ENCODE results near the gene CARD10. TPM values are rescaled to one million over a fixed set of nuclear protein-coding genes. Genes with fewer than 3 reads are reported as not detected.
"Not testable (repeated sequence)": the region's sequence is repeated elsewhere in the genome, so short reads cannot be mapped to it uniquely, and the experiment has no call there.

The CARD10 gene
- polyA plus RNA-seq, 1 donor (not counting 4 experiments of a cell fraction or from before 2014, with no cell fraction given), result 32.2 TPM

GRCh38 chr22:37551981-37552380 lies 32.8 kb upstream of the CARD10 start:
- Histone ChIP-seq H3K79me2 (ENCODE audit: control insufficient read depth, insufficient read depth, low read length) (no peaks in the 10 kb centered on the region), H3K4me2 (ENCODE audit: control insufficient read depth, extremely low read depth, insufficient read depth, low read depth, low read length) (no peak overlapping the region), H3K9me1 (ENCODE audit: control insufficient read depth, extremely low read depth, insufficient read depth, low read length) (no peaks in the 10 kb centered on the region), H3K9me3 (ENCODE audit: control insufficient read depth, low read depth, low read length) (no peaks in the 10 kb centered on the region), H3K27ac (ENCODE audit: control insufficient read depth, insufficient read depth, low read length) (no peak overlapping the region), H3K4me1 (ENCODE audit: control insufficient read depth, extremely low read depth, insufficient read depth, low read length) (peaks cover 20% of the 10 kb centered on the region), H3K4me3 (ENCODE audit: control insufficient read depth in 2 of 3, extremely low read depth in 1 of 3, insufficient read depth in 2 of 3, low read depth in 1 of 3, low read length in 3 of 3) (no peak overlapping the region), H3K36me3 (ENCODE audit: control insufficient read depth in 2 of 2, extremely low read depth in 1 of 2, insufficient read depth in 2 of 2, low read length in 2 of 2) (no peaks in the 10 kb centered on the region), H4K20me1 (ENCODE audit: control insufficient read depth, extremely low read depth, insufficient read depth, low read length) (no peaks in the 10 kb centered on the region), H3K9ac (ENCODE audit: control insufficient read depth, extremely low read depth, insufficient read depth, low read length) (no peak overlapping the region), H2AFZ (ENCODE audit: control insufficient read depth, low read length) (no peak overlapping the region), H3K27me3 (ENCODE audit: control insufficient read depth, extremely low read depth, insufficient read depth, low read length) (no peaks in the 10 kb centered on the region)
- FAIRE-seq (no peak), DNase-seq (ENCODE audit: low read depth, low spot score) (no peak)
- TF ChIP-seq EZH2 (IDR thresholded peaks at IDR 0.05; ENCODE audit: low read length) (no peak), CTCF (optimal IDR thresholded peaks at IDR 0.05 in 1 of 3, IDR thresholded peaks at IDR 0.05 in 1 of 3, conservative IDR thresholded peaks at IDR 0.05 in 1 of 3; ENCODE audit: extremely low read depth in 1 of 3, insufficient read depth in 2 of 3, low read length in 3 of 3) (no peak)
- dilution Hi-C loops (cut with MboI; ENCODE audit: extremely low pct_ligation_motif_present, low sequenced_read_pairs), result no loop called here

DNA sequence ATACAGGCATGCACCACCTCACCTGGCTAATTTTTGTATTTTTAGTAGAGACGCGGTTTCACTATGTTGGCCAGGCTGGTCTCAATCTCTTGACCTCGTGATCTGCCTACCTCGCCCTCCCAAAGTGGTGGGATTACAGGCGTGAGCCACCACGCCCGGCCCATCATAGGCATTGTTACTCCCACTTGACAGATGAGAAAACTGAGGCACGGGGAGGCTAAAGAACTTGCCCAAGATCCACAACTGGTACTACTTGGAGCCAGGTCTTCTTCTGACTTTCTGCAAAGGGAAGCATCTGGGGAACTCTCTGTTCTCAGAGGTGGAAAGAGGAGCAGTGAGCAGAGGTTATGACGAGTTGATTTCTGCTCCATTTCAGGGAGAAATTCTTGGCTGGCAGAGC lies 31.7 kb upstream of the CARD10 start:
- FAIRE-seq; H3K4me3 ChIP-seq (ENCODE audit: control insufficient read depth in 2 of 3, extremely low read depth in 1 of 3, insufficient read depth in 2 of 3, low read depth in 1 of 3, low read length in 3 of 3); H4K20me1 ChIP-seq (ENCODE audit: control insufficient read depth, extremely low read depth, insufficient read depth, low read length); H3K9me1 ChIP-seq (ENCODE audit: control insufficient read depth, extremely low read depth, insufficient read depth, low read length); H3K9ac ChIP-seq (ENCODE audit: control insufficient read depth, extremely low read depth, insufficient read depth, low read length); H2AFZ ChIP-seq (ENCODE audit: control insufficient read depth, low read length); H3K4me2 ChIP-seq (ENCODE audit: control insufficient read depth, extremely low read depth, insufficient read depth, low read depth, low read length); H3K27me3 ChIP-seq (ENCODE audit: control insufficient read depth, extremely low read depth, insufficient read depth, low read length); H3K36me3 ChIP-seq (ENCODE audit: control insufficient read depth in 2 of 2, extremely low read depth in 1 of 2, insufficient read depth in 2 of 2, low read length in 2 of 2); H3K27ac ChIP-seq (ENCODE audit: control insufficient read depth, insufficient read depth, low read length); dilution Hi-C loops (cut with MboI; ENCODE audit: extremely low pct_ligation_motif_present, low sequenced_read_pairs); H3K9me3 ChIP-seq (ENCODE audit: control insufficient read depth, low read depth, low read length); H3K79me2 ChIP-seq (ENCODE audit: control insufficient read depth, insufficient read depth, low read length); DNase-seq (ENCODE audit: low read depth, low spot score): not testable (repeated sequence)
- H3K4me1 ChIP-seq (ENCODE audit: control insufficient read depth, extremely low read depth, insufficient read depth, low read length), result peaks cover 23% of the 10 kb centered on the region

- dilution Hi-C loops (cut with MboI; ENCODE audit: extremely low pct_ligation_motif_present, low sequenced_read_pairs), result no loop called here
- Histone ChIP-seq H3K9ac (ENCODE audit: control insufficient read depth, extremely low read depth, insufficient read depth, low read length) (no peak overlapping the region), H3K4me3 (ENCODE audit: control insufficient read depth in 2 of 3, extremely low read depth in 1 of 3, insufficient read depth in 2 of 3, low read depth in 1 of 3, low read length in 3 of 3) (no peak overlapping the region), H3K27me3 (ENCODE audit: control insufficient read depth, extremely low read depth, insufficient read depth, low read length) (no peaks in the 10 kb centered on the region), H3K79me2 (ENCODE audit: control insufficient read depth, insufficient read depth, low read length) (no peaks in the 10 kb centered on the region), H3K9me3 (ENCODE audit: control insufficient read depth, low read depth, low read length) (no peaks in the 10 kb centered on the region), H3K9me1 (ENCODE audit: control insufficient read depth, extremely low read depth, insufficient read depth, low read length) (no peaks in the 10 kb centered on the region), H3K36me3 (ENCODE audit: control insufficient read depth in 2 of 2, extremely low read depth in 1 of 2, insufficient read depth in 2 of 2, low read length in 2 of 2) (no peaks in the 10 kb centered on the region), H3K4me2 (ENCODE audit: control insufficient read depth, extremely low read depth, insufficient read depth, low read depth, low read length) (no peak overlapping the region), H3K4me1 (ENCODE audit: control insufficient read depth, extremely low read depth, insufficient read depth, low read length) (peaks cover 32% of the 10 kb centered on the region), H3K27ac (ENCODE audit: control insufficient read depth, insufficient read depth, low read length) (no peak overlapping the region), H2AFZ (ENCODE audit: control insufficient read depth, low read length) (no peak overlapping the region), H4K20me1 (ENCODE audit: control insufficient read depth, extremely low read depth, insufficient read depth, low read length) (no peaks in the 10 kb centered on the region)
- no peak for DNase-seq (ENCODE audit: low read depth, low spot score)
- TF ChIP-seq EZH2 (IDR thresholded peaks at IDR 0.05; ENCODE audit: low read length) (no peak), CTCF (optimal IDR thresholded peaks at IDR 0.05 in 1 of 3, IDR thresholded peaks at IDR 0.05 in 1 of 3, conservative IDR thresholded peaks at IDR 0.05 in 1 of 3; ENCODE audit: extremely low read depth in 1 of 3, insufficient read depth in 2 of 3, low read length in 3 of 3) (no peak)
- no peak for FAIRE-seq
Measured at GRCh38 chr22:37549704-37550059, 30.5 kb upstream of the CARD10 start.

Measured in keratinocyte (primary cell).